Endothelial cell of umbilical vein (primary cell): ENCODE measurements around the gene WIZ. TPM values are rescaled to one million over a fixed set of nuclear protein-coding genes. Genes with fewer than 3 reads are reported as not detected.

Experiments used
- BruUV-seq: library from RNA; stranded (reverse); fragments of 400-500 nt; replicated peaks from 2 replicates; lab custom pipeline; 2021; lab: Mats Ljungman, UMichigan
- CTCF ChIA-PET: fragments of 300-600, 350-600 bp; sonication (Branson Sonifier 250); formaldehyde crosslinking; loops from one replicate; lab custom pipeline; 2021; ENCODE audit warnings: antibody characterized with exemption, inconsistent platforms; lab: Charles Lee
- POLR2A ChIA-PET: fragments of 300-600, 350-600 bp; sonication (Branson Sonifier 250); formaldehyde crosslinking; loops from one replicate; lab custom pipeline; 2021; ENCODE audit warnings: antibody characterized with exemption, inconsistent platforms; lab: Charles Lee
- DNase-seq: peaks from one replicate; pipeline ENCODE4 v3.0.0-alpha.2; 2011; ENCODE audit warnings: low read depth, low spot score
- FAIRE-seq: peaks from 2 replicates; lab custom pipeline; 2011; peaks lifted over from hg19 to GRCh38; lab: Jason Lieb, UNC
- H2AFZ ChIP-seq: 2 replicates; pipeline ENCODE4 v1.6.0; 2012; ENCODE audit warnings: low read depth, low read length, control low read depth, inconsistent platforms
- H3K27ac ChIP-seq: 2 replicates; pipeline ENCODE4 v1.5.1; 2011; ENCODE audit warnings: low read depth, mild to moderate bottlenecking, control low read depth, low read length, moderate library complexity; ENCODE audit not compliant: insufficient read depth
- H3K27me3 ChIP-seq, 2 experiments: 2 replicates each; pipeline versions ENCODE4 v1.6.0 to v1.6.1; 2011; ENCODE audit warnings: low read length in 2 of 2, mixed read lengths in 1 of 2; ENCODE audit not compliant: control insufficient read depth in 2 of 2, insufficient read depth in 2 of 2
- H3K36me3 ChIP-seq, 2 experiments: 2 replicates in 1 of 2; 3 replicates in 1 of 2; pipeline ENCODE4 v1.5.1; 2011; ENCODE audit warnings: low read length in 2 of 2, mild to moderate bottlenecking in 1 of 2, moderate library complexity in 1 of 2; ENCODE audit not compliant: control insufficient read depth in 2 of 2, insufficient read depth in 2 of 2; ENCODE audit errors: extremely low read depth in 1 of 2
- H3K4me1 ChIP-seq: 3 replicates; pipeline ENCODE4 v1.5.1; 2011; ENCODE audit warnings: mild to moderate bottlenecking, low read length; ENCODE audit not compliant: control insufficient read depth, insufficient read depth; ENCODE audit errors: extremely low read depth
- H3K4me2 ChIP-seq: 2 replicates; pipeline ENCODE4 v1.6.1; 2011; ENCODE audit warnings: low read length, control low read depth, mixed read lengths; ENCODE audit not compliant: insufficient read depth
- H3K4me3 ChIP-seq, 3 experiments: fragments of 200-600 bp in 1 of 3; sonication (generic), shearing (Covaris generic) in 1 of 3; replicated peaks in 1 of 3; 2 replicates each; pipeline ENCODE4 v1.5.1; 2011 to 2016; ENCODE audit warnings: control low read depth in 3 of 3, low read length in 3 of 3, mild to moderate bottlenecking in 2 of 3, inconsistent platforms in 1 of 3, low read depth in 1 of 3, moderate library complexity in 1 of 3; ENCODE audit not compliant: insufficient read depth in 1 of 3
- H3K79me2 ChIP-seq: 2 replicates; pipeline ENCODE4 v1.6.0; 2012; ENCODE audit warnings: low read length, inconsistent platforms; ENCODE audit not compliant: control insufficient read depth, insufficient read depth
- H3K9ac ChIP-seq: replicated peaks from 2 replicates; pipeline ENCODE3; 2011; ENCODE audit warnings: low read length, control low read depth; ENCODE audit not compliant: insufficient read depth; ENCODE audit errors: extremely low read depth
- H3K9me1 ChIP-seq: replicated peaks from 3 replicates; pipeline ENCODE4 v1.6.0; 2011; ENCODE audit warnings: mild to moderate bottlenecking, low read length; ENCODE audit not compliant: control insufficient read depth, insufficient read depth; ENCODE audit errors: extremely low read depth
- H3K9me3 ChIP-seq: replicated peaks from 2 replicates; pipeline ENCODE4 v1.5.1; 2012; ENCODE audit warnings: low read length, inconsistent platforms; ENCODE audit not compliant: control insufficient read depth, insufficient read depth
- H4K20me1 ChIP-seq: replicated peaks from 2 replicates; pipeline ENCODE3; 2011; ENCODE audit warnings: mild to moderate bottlenecking, low read length; ENCODE audit not compliant: control insufficient read depth, insufficient read depth; ENCODE audit errors: extremely low read depth
- CTCF ChIP-seq, 2 donors: IDR thresholded peaks; 1 replicate in 1 of 2; 2 replicates in 1 of 2; pipeline ENCODE4 v1.5.1; 2011; ENCODE audit warnings: low read length in 2 of 2, mild to moderate bottlenecking in 2 of 2, moderate library complexity in 2 of 2, control low read depth in 1 of 2, inconsistent platforms in 1 of 2, low read depth in 1 of 2; ENCODE audit not compliant: insufficient read depth in 1 of 2; ENCODE audit errors: extremely low read depth in 1 of 2
- EZH2 ChIP-seq: IDR thresholded peaks from 2 replicates; pipeline ENCODE4 v1.6.1; 2012; ENCODE audit warnings: borderline replicate concordance, low read depth, mild to moderate bottlenecking, moderate library complexity, low read length, inconsistent platforms; ENCODE audit not compliant: severe bottlenecking
- FOS ChIP-seq: IDR thresholded peaks from 2 replicates; pipeline ENCODE4 v1.6.1; 2011; ENCODE audit warnings: mild to moderate bottlenecking, low read length, moderate library complexity, borderline replicate concordance; ENCODE audit not compliant: insufficient read depth
- GATA2 ChIP-seq: IDR thresholded peaks from 2 replicates; pipeline ENCODE4 v1.7.0; 2011; ENCODE audit warnings: low read depth, mild to moderate bottlenecking, moderate library complexity, mixed read lengths, low read length; ENCODE audit not compliant: insufficient read length, insufficient read depth
- JUN ChIP-seq: IDR thresholded peaks from 2 replicates; pipeline ENCODE4 v1.6.1; 2011; ENCODE audit warnings: borderline replicate concordance, low read depth; ENCODE audit not compliant: insufficient read length, insufficient read depth
- MAX ChIP-seq: IDR thresholded peaks from 2 replicates; pipeline ENCODE4 v1.6.1; 2011; ENCODE audit not compliant: insufficient read depth, insufficient read length
- MYC ChIP-seq: IDR thresholded peaks from one replicate; pipeline ENCODE4 v1.6.1; 2011; ENCODE audit warnings: mild to moderate bottlenecking, low read depth, low read length
- POLR2A ChIP-seq: IDR thresholded peaks from 2 replicates; pipeline ENCODE4 v1.6.1; 2012; ENCODE audit warnings: low read depth, mild to moderate bottlenecking, control low read depth, low read length
- POLR2AphosphoS5 ChIP-seq: IDR thresholded peaks from 2 replicates; pipeline ENCODE4 v1.6.1; 2012; ENCODE audit warnings: low read depth, mild to moderate bottlenecking, control low read depth, low read length, moderate library complexity; ENCODE audit not compliant: insufficient read depth
- dilution Hi-C: fragments of 300-500 bp; cut with MboI; formaldehyde crosslinking; loops from one replicate; pipeline ENCODE4 v1.15.0; 2019; ENCODE audit warnings: low sequenced_read_pairs; ENCODE audit not compliant: extremely low pct_ligation_motif_present
- intact Hi-C: fragments of 100-400 bp; cut with micrococcal nuclease; formaldehyde crosslinking; loops from one replicate; pipeline ENCODE4 v1.10.0; 2022
- polyA plus RNA-seq, 4 experiments: library from polyadenylated mRNA; depleted of rRNA in 3 of 4; stranded (reverse) in 3 of 4; unstranded in 1 of 4; fragments of >200 nt; gene quantifications; 2 replicates each; pipeline versions ENCODE4 v1.2.1 to v1.2.3, GENCODE V29; 2011 to 2012; ENCODE audit warnings: missing spikeins in 1 of 4
- total RNA-seq: library from RNA; stranded (reverse); gene quantifications from 2 replicates; pipeline ENCODE4 v1.2.3, GENCODE V29; 2021

Gene WIZ
- total and polyA plus RNA-seq, 2 donors (not counting 3 experiments of a cell fraction or from before 2014, with no cell fraction given): 21.0 to 47.2 TPM

GRCh38 chr19:15427991-15428471, 21.7 kb downstream of the WIZ start:
- Histone ChIP-seq H3K9ac (no peak overlapping the region), H3K4me3 (no peak overlapping the region), H3K9me1 (no peaks in the 10 kb centered on the region), H4K20me1 (no peaks in the 10 kb centered on the region), H3K27me3 (no peaks in the 10 kb centered on the region), H3K4me1 (peaks cover 10% of the 10 kb centered on the region), H3K36me3 (peaks cover 10 to 49% of the 10 kb centered on the region in 2 experiments), H3K27ac (no peak overlapping the region), H3K4me2 (no peak overlapping the region), H3K9me3 (no peaks in the 10 kb centered on the region), H3K79me2 (peaks cover 46% of the 10 kb centered on the region), H2AFZ (no peak overlapping the region)
- dilution Hi-C loops (no loop called here), intact Hi-C loops (no loop called here)
- POLR2A ChIA-PET: no interaction called here
- FAIRE-seq (no peak), DNase-seq (no peak)
- CTCF ChIA-PET: interaction anchor here (2.1 kb wide), 1 partner anchor 9 kb away, joined by 13 read pairs; the partner anchor contains the start of gene AKAP8L
- TF ChIP-seq GATA2: no peak
- TF ChIP-seq MYC: no peak
- no peak for TF ChIP-seq CTCF (IDR thresholded peaks at IDR 0.05; ENCODE audit: extremely low read depth in 1 of 2, insufficient read depth in 1 of 2, low read depth in 1 of 2, low read length in 2 of 2)
- no peak for TF ChIP-seq POLR2AphosphoS5
- TF ChIP-seq FOS: no peak
- no peak for TF ChIP-seq POLR2A
- no peak for TF ChIP-seq MAX
- no peak for TF ChIP-seq JUN
- TF ChIP-seq EZH2: no peak
- BruUV-seq: no TSS peak
